A673 (cell line): ENCODE data around the gene TMEM164. TPM values are rescaled to one million over a fixed set of nuclear protein-coding genes. Genes with fewer than 3 reads are reported as not detected.

ENCODE experiments used
- BruUV-seq: library from RNA; stranded (reverse); fragments of 400-500 nt; replicated peaks from 2 replicates; lab custom pipeline; 2021; lab: Mats Ljungman, UMichigan
- CTCF ChIA-PET: fragments of 300-600 bp; sonication (Branson Sonifier 250); formaldehyde crosslinking; loops from one replicate; lab custom pipeline; 2022; ENCODE audit warnings: antibody characterized with exemption; lab: Charles Lee
- POLR2A ChIA-PET: fragments of 300-600 bp; sonication (Branson Sonifier 250); formaldehyde crosslinking; loops from one replicate; lab custom pipeline; 2022; ENCODE audit warnings: antibody characterized with exemption; ENCODE audit not compliant: low non-redundant PET; lab: Charles Lee
- DNase-seq: peaks from one replicate; pipeline ENCODE4 v3.0.0-alpha.2; 2015; ENCODE audit warnings: low spot score
- H3K27ac ChIP-seq: fragments of 200-600 bp; sonication (generic); 2 replicates; pipeline ENCODE4 v1.5.1; 2016; ENCODE audit warnings: mixed run types, low read depth, mild to moderate bottlenecking, mixed read lengths, antibody characterized with exemption, low read length; ENCODE audit not compliant: poor library complexity, severe bottlenecking
- H3K27me3 ChIP-seq: fragments of 200-600 bp; sonication (generic); replicated peaks from 2 replicates; pipeline ENCODE4 v1.6.1; 2017; ENCODE audit warnings: mixed run types, low read depth, mild to moderate bottlenecking, mixed read lengths, antibody characterized with exemption, low read length; ENCODE audit not compliant: insufficient read depth, poor library complexity
- H3K36me3 ChIP-seq: fragments of 200-600 bp; sonication (generic); 2 replicates; pipeline ENCODE4 v1.6.1; 2016; ENCODE audit warnings: mixed run types, mild to moderate bottlenecking, mixed read lengths, antibody characterized with exemption, low read length; ENCODE audit not compliant: insufficient read depth, poor library complexity, severe bottlenecking
- H3K4me1 ChIP-seq: fragments of 200-600 bp; sonication (generic); 2 replicates; pipeline ENCODE4 v1.6.1; 2017; ENCODE audit warnings: mixed run types, mild to moderate bottlenecking, mixed read lengths, antibody characterized with exemption, low read length; ENCODE audit not compliant: insufficient read depth, poor library complexity, severe bottlenecking
- H3K4me3 ChIP-seq: fragments of 200-600 bp; sonication (generic); 2 replicates; pipeline ENCODE4 v1.5.1; 2016; ENCODE audit warnings: low read depth, mixed run types, mild to moderate bottlenecking, mixed read lengths, low read length; ENCODE audit not compliant: poor library complexity, severe bottlenecking
- H3K9me3 ChIP-seq: fragments of 200-600 bp; sonication (generic); 2 replicates; pipeline ENCODE4 v1.6.1; 2016; ENCODE audit warnings: mixed run types, low read depth, mild to moderate bottlenecking, mixed read lengths, antibody characterized with exemption, low read length; ENCODE audit not compliant: poor library complexity, severe bottlenecking
- CTCF ChIP-seq: fragments of 300-800, 200-600 bp; sonication (generic); conservative IDR thresholded peaks from 2 replicates; pipeline ENCODE4 v1.5.1; 2017; ENCODE audit warnings: low read depth, mild to moderate bottlenecking, antibody characterized with exemption, low read length, moderate library complexity, mixed read lengths
- EZH2 ChIP-seq: fragments of 200-600 bp; sonication (generic); IDR thresholded peaks from 2 replicates; pipeline ENCODE4 v1.6.1; 2017; ENCODE audit warnings: borderline replicate concordance, low read depth, mild to moderate bottlenecking, mixed read lengths, antibody characterized with exemption, low read length; ENCODE audit not compliant: poor library complexity, severe bottlenecking
- intact Hi-C: fragments of 100-400 bp; cut with micrococcal nuclease; formaldehyde crosslinking; loops from one replicate; pipeline ENCODE4 v1.10.0; 2022; ENCODE audit not compliant: unreplicated experiment
- total RNA-seq: library from RNA; stranded (reverse); gene quantifications from 2 replicates; pipeline ENCODE4 v1.2.3, GENCODE V29; 2021

TMEM164 gene
- total RNA-seq, 1 experiment from 2014 or later: 26.5 TPM

DNA sequence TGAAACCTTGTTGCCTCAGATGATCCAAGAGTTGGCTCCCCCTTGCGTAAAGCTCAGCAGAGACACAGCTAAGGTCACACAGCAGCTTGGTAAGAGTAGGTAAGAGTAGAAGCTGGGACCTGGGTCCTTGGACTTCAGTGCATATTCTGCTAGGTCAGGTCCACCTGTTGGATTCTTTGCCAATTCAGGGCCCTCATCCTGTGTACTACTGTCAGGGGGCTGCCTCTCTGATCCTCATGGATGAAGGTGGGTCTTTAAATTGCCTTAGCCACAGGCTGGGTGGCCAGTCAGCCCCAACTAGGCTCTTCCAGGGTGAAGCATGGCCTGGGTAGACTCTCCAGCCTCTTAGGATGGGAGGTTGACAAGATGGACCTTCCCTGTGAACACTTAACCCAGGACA is 159.2 kb downstream of the TMEM164 start:
- Histone ChIP-seq H3K9me3 (no peaks in the 10 kb centered on the region), H3K27ac (no peak overlapping the region), H3K27me3 (no peaks in the 10 kb centered on the region), H3K36me3 (no peaks in the 10 kb centered on the region), H3K4me1 (no peaks in the 10 kb centered on the region), H3K4me3 (no peak overlapping the region)
- intact Hi-C loops: loop anchor here (5.0 kb wide), 1 partner anchor 155 kb away; the partner anchor contains the start of gene AMMECR1
- no peak for TF ChIP-seq CTCF
- TF ChIP-seq EZH2: no peak
- ChIA-PET CTCF (no interaction called here), POLR2A (no interaction called here)
- BruUV-seq: no TSS peak
- DNase-seq: no peak

DNA sequence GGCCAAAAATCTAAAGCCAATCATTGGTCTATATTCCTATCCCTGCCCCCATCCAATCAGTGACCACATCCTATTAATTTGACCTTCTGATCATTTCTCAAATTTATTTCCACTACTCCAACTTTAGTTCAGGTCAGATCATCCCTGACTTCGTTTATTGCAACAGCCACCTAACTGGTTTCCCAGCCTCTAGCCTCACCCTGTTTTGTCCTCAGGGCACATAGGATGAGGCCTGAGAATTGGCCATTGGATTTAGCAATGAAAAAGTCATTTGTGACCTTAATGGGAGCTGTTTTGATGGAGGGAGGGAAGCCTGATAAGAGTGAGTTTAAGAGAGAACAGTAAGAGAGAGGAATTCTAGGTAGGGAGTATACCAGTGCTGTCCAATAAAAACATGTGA is 160.0 kb downstream of the TMEM164 start:
- TF ChIP-seq CTCF: no peak
- no peak for TF ChIP-seq EZH2
- BruUV-seq: no TSS peak
- H3K27ac ChIP-seq: no peak overlapping the region
- intact Hi-C loops: loop anchor here (5.0 kb wide), 1 partner anchor 154 kb away; the partner anchor contains the start of gene AMMECR1
- H3K4me1 ChIP-seq: no peaks in the 10 kb centered on the region
- CTCF ChIA-PET: no interaction called here
- no peak for DNase-seq
- H3K36me3 ChIP-seq: no peaks in the 10 kb centered on the region
- no peak overlapping the region for H3K4me3 ChIP-seq
- POLR2A ChIA-PET: no interaction called here
- no peaks in the 10 kb centered on the region for H3K27me3 ChIP-seq
- no peaks in the 10 kb centered on the region for H3K9me3 ChIP-seq

DNA sequence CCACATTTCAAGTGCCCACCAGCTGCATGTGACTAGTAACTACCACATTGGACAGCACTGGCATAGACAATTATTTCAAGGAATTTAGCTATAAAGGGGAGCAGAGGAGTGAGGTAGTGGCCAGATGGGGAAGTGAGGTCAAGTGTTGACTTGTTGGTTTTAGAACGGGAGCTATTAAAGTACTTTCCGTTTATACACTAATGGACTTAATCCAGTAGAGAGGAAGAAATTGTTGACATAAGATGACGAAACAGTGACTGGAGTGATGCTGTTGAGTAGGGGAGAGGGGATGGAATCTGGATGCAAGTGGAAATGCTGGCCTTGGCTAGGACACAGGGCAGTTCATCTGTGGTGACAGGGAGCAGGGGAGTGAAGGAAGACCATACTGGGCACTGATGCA is 160.6 kb downstream of the TMEM164 start:
- Histone ChIP-seq H3K4me1 (no peaks in the 10 kb centered on the region), H3K36me3 (no peaks in the 10 kb centered on the region), H3K27ac (no peak overlapping the region), H3K27me3 (no peaks in the 10 kb centered on the region), H3K9me3 (no peaks in the 10 kb centered on the region), H3K4me3 (no peak overlapping the region)
- POLR2A ChIA-PET: no interaction called here
- TF ChIP-seq EZH2: no peak
- TF ChIP-seq CTCF: no peak
- BruUV-seq: no TSS peak
- intact Hi-C loops: loop anchor here (5.0 kb wide), 1 partner anchor 154 kb away; the partner anchor contains the start of gene AMMECR1
- CTCF ChIA-PET: no interaction called here
- no peak for DNase-seq
